Kidney epithelial cell (primary cell): ENCODE data around the gene NAAA. TPM values are rescaled to one million over a fixed set of nuclear protein-coding genes. Genes with fewer than 3 reads are reported as not detected.
"Not testable (repeated sequence)": the region's sequence is repeated elsewhere in the genome, so short reads cannot be mapped to it uniquely, and the experiment has no call there.

Experiments
- DNase-seq: peaks from one replicate; pipeline ENCODE4 v3.0.0-alpha.2; 2010; ENCODE audit warnings: low read depth
- H3K27me3 ChIP-seq: 2 replicates; pipeline ENCODE4 v1.6.0; 2011; ENCODE audit warnings: low read length; ENCODE audit not compliant: control insufficient read depth, insufficient read depth
- H3K36me3 ChIP-seq: 2 replicates; pipeline ENCODE4 v1.5.1; 2011; ENCODE audit warnings: low read length; ENCODE audit not compliant: control insufficient read depth, insufficient read depth
- H3K4me3 ChIP-seq: 2 replicates; pipeline ENCODE4 v1.5.1; 2011; ENCODE audit warnings: low read depth, mild to moderate bottlenecking, control low read depth, low read length
- CTCF ChIP-seq: IDR thresholded peaks from 2 replicates; pipeline ENCODE4 v1.5.1; 2011; ENCODE audit warnings: mild to moderate bottlenecking, moderate library complexity, low read length, control low read depth, inconsistent platforms; ENCODE audit not compliant: insufficient read depth, poor library complexity, severe bottlenecking
- total RNA-seq: library from RNA; depleted of rRNA; stranded (reverse); fragments of >200 nt; gene quantifications from 2 replicates; pipeline ENCODE4 v1.2.3, GENCODE V29; 2015

NAAA gene
- total RNA-seq, 1 donor from 2014 or later = 13.2 TPM

GRCh38 chr4:75912968-75913367, 27.8 kb downstream of the NAAA start:
- TF ChIP-seq CTCF = no peak
- no peaks in the 10 kb centered on the region for H3K36me3 ChIP-seq
- H3K4me3 ChIP-seq = no peak overlapping the region
- no peaks in the 10 kb centered on the region for H3K27me3 ChIP-seq
- DNase-seq = no peak

GRCh38 chr4:75910831-75911230, 30.0 kb downstream of the NAAA start:
- H3K36me3 ChIP-seq, H3K4me3 ChIP-seq, H3K27me3 ChIP-seq, DNase-seq: not testable (repeated sequence)

GRCh38 chr4:75909405-75909804, 31.4 kb downstream of the NAAA start:
- no peak overlapping the region for H3K4me3 ChIP-seq
- DNase-seq = no peak
- H3K36me3 ChIP-seq = no peaks in the 10 kb centered on the region
- H3K27me3 ChIP-seq = no peaks in the 10 kb centered on the region
- TF ChIP-seq CTCF = no peak

- no peaks in the 10 kb centered on the region for H3K27me3 ChIP-seq
- TF ChIP-seq CTCF = no peak
- no peaks in the 10 kb centered on the region for H3K36me3 ChIP-seq
- H3K4me3 ChIP-seq = no peak overlapping the region
- DNase-seq = no peak
These were observed 32.3 kb downstream of the NAAA start for GRCh38 chr4:75908555-75908954.

GRCh38 chr4:75907966-75908365, 32.8 kb downstream of the NAAA start:
- no peak for DNase-seq
- TF ChIP-seq CTCF = no peak

GRCh38 chr4:75904076-75904475, 36.7 kb downstream of the NAAA start:
- Histone ChIP-seq H3K27me3 (no peaks in the 10 kb centered on the region), H3K36me3 (no peaks in the 10 kb centered on the region), H3K4me3 (no peak overlapping the region)
- TF ChIP-seq CTCF = no peak
- DNase-seq = no peak

More at GRCh38 chr4:75907966-75908365, 32.8 kb downstream of the NAAA start:
- Histone ChIP-seq H3K4me3 (no peak overlapping the region), H3K36me3 (no peaks in the 10 kb centered on the region), H3K27me3 (no peaks in the 10 kb centered on the region)
